CD4-positive, alpha-beta T cell treated with Interleukin-17A for 4 hours (primary cell): ENCODE results near the gene ARPIN.
A peak's percentile ranks its signal among the peaks of the same experiment; 100 is the strongest.
"Not testable (repeated sequence)": the region's sequence is repeated elsewhere in the genome, so short reads cannot be mapped to it uniquely, and the experiment has no call there.

Experiments
- DNase-seq: peaks from one replicate; pipeline ENCODE4 v3.0.0-alpha.2; 2020; ENCODE audit warnings: mixed read lengths

ARPIN gene

GRCh38 chr15:89912674-89913396 is at the start of gene ARPIN:
Gene ARPIN (minus strand): TSS chr15:89912952. CDS start chr15:89912835, 117 bp downstream.
- peak; percentile 14 for DNase-seq

- no peak for DNase-seq
Observed at GRCh38 chr15:89958107-89958805, 45.5 kb upstream of the ARPIN start.

DNA sequence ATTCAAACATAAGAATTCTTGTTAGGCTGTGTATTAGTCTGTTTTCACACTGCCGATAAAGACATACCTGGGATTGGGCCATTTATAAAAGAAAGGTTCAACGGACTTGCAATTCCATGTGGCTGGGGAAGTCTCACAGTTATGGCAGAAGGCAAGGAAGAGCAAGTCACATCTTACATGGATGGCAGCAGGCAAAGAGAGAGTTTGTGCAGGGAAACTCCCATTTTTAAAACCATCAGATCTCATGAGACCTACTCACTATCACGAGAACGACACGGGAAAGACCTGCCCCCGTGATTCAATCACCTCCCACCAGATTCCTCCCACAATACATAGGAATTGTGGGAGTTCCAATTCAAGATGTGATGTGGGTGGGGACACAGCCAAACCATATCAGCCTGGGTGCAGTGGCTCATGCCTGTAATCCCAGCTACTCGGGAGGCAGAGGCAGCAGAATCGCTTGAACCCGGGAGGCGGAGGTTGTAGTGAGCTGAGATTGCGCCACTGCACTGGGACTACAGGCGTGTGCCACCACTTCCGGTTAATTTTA is 42.8 kb upstream of the ARPIN start:
- not testable (repeated sequence) for DNase-seq

DNA sequence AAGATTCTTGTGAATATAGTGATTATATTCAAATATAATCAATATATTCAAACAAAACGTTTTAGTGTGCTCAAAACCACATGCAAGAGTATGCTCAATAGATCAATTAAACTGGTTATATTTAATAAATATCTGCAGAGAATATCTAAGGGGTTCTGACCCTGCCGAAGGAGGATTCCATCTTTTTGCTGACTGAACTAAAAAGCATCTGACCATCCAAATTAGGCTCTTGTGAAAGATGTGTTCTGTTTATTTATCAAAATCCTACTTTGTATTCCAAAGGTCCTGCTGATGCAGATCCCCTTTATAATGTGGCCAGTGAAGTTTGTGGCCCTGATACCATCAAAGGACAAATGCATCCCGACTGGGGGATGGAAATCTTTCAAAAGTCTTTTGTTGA is 41.8 kb upstream of the ARPIN start:
- DNase-seq, result no peak

- DNase-seq, result no peak
Observed at GRCh38 chr15:89948796-89949195, 36.0 kb upstream of the ARPIN start.

- no peak for DNase-seq
Observed at GRCh38 chr15:89947385-89947784, 34.6 kb upstream of the ARPIN start.

DNA sequence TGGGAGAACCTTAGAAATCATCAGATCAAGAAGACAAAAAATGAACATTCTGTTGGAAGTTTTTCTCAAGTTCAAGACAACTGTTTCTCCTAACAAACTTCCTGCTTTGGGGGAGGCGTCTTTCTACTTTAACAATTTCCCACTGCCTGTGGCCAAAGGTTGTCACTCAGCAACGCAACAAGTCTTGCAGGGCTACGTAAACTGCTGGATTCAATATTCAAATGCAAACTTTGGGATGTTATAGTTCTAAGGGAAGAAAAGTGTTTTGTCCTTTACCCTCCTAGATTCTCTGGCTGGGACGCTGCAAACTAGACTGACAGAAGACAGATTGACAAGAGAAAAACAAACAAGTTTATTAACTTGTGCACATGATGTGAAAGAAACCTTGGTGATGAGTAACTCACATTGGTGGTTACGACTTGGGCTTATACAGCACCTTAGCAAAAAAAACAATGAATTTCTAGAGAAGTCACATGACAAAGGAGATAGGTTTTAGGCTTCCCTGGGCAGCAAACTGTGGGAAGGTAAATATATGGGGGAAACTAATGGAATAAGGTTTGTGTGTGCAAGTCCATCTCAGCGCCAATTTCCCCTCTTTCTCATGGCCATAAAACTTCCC is 34.0 kb upstream of the ARPIN start:
- no peak for DNase-seq

GRCh38 chr15:89943721-89944120 is 31.0 kb upstream of the ARPIN start:
- DNase-seq, result not testable (repeated sequence)

DNA sequence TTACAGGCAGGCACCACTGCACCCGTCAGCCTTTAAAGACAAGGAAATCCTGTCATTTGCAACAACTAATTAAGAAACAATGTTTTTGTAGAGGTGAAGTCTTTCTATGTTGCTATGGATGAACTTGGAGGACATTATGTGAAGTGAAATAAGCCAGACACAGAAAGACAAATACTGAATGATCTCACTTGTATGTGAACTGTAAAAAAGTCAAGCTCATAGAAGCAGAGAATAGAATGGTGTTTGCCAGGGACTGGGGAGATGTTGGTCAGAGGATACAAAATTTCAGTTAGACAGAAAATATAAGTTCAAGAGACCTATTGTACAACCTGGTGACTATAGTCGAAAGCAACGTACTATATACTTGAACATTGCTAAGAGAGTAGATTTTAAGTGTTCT is 27.2 kb upstream of the ARPIN start:
- DNase-seq, result no peak

GRCh38 chr15:89939377-89939776 is 26.6 kb upstream of the ARPIN start:
- not testable (repeated sequence) for DNase-seq

- DNase-seq, result no peak
Observed at GRCh38 chr15:89937365-89938350, 24.9 kb upstream of the ARPIN start.

GRCh38 chr15:89936786-89937265 is 24.1 kb upstream of the ARPIN start:
- no peak for DNase-seq

GRCh38 chr15:89936051-89936785 is 23.5 kb upstream of the ARPIN start:
- peak; percentile 45 for DNase-seq

GRCh38 chr15:89932880-89933279 is 20.1 kb upstream of the ARPIN start:
- DNase-seq, result no peak

- no peak for DNase-seq
Observed at GRCh38 chr15:89928421-89928820, 15.7 kb upstream of the ARPIN start.

DNA sequence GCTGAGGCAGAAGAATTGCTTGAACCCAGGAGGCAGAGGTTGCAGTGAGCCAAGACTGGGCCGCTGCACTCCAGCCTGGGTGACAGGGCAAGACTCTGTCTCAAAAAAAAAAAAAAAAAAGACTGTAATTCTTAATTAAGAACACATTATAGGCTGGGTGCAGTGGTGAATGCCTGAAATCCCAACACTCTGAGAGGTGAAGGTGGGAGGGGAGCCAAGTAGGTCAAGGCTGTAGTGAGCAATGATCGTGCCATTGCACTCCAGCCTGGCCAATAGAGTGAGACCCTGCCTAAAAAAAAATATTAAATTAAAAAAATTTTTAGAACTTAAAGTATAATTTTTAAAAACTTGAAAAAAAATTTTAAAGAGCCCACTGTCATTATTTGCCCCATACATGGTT is 13.4 kb upstream of the ARPIN start:
- DNase-seq, result no peak

DNA sequence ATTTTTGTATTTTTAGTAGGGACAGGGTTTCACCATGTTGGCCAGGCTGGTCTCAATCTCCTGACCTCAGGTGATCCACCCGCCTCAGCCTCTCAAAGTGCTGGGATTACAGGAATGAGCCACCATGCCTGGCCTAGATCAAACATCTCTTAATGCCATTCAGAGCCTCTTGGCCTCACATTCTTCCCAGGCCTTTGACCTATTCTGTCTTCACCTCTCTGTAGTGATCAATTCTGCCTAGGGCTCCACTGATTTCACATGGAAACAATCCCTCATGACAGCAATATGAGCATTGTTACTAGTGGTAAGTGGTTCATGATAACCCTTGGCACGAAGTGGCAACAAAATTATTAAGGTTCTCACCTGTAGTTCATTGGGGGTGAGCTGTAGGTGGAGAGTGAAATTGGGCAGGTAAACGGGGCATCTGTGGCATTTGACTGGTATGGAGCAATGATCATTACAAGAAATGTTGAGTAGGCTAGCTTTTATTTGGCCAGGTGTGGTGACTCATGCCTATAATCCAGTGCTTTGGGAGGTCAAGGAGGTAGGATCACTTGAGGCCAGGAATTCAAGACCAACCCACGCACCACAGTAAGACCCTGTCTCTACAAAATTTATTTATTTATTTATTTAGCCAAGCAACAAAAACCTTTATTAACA is 4.8 kb upstream of the ARPIN start:
- DNase-seq, result no peak

DNA sequence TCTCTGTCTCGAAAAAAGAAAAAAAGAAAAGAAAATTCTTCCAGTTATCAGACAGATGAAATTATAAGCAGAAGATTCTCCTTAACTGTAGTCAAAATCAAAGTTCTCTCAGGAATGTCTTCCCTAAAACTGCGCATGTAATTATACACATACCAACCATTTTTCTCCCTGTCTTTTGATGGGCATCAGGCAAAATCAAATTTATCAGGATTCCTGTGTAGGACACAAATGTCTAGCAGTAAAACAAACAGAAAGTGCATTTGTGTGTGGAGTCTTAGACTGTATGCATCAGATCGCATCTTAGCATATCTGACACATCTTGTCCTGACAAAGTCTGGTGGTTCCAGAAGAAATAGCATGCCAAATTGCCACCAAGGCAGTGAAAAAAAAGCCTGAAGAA is 3.9 kb upstream of the ARPIN start:
- DNase-seq, result no peak

DNA sequence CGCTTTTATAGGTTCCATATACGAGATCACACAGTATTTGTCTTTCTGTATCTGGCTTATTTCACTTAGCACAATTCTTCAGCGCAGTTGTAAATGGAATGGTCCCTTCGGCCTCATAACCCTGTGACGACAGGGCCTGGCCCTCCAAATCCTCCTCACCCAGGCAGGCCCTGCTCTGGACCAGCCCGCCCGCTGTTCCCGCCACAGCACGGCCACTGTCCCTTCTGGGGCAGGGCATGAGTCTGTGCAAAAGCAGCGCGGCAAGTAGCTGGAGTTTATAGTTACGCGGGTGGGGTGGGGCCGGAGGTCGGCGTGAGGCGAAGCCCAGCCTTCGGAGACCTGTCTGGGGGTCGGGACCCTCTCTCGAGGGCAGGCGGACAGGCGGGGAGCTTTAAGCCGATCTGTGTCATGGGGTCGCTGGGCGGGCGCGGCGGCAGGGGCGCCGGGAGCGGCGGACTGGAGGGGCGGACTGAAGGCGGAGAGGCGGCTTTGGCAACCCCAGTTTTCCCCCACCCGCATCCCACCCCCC is 543 bp downstream of the ARPIN start:
- no peak for DNase-seq

- DNase-seq, result no peak
Observed at GRCh38 chr15:89910891-89911626, 1.7 kb downstream of the ARPIN start.
